ENCODE data around the gene SLC7A14.

- TF ChIP-seq CTCF (IDR thresholded peaks at IDR 0.05; ENCODE audit: low read length): no peak
- no peak for TF ChIP-seq EZH2 (optimal IDR thresholded peaks at IDR 0.05; ENCODE audit: low read depth, low read length)
- TF ChIP-seq EZH2phosphoT487 (IDR thresholded peaks at IDR 0.05; ENCODE audit: low read length): no peak
These were observed 85.4 kb downstream of the SLC7A14 start for GRCh38 chr3:170500462-170500861.
